H1 (cell line): Measurements from ENCODE around the gene NEGR1. TPM values are rescaled to one million over a fixed set of nuclear protein-coding genes. Genes with fewer than 3 reads are reported as not detected.

Source experiments
- CTCF ChIA-PET: fragments of 300-600 bp; sonication (Branson Sonifier 250); formaldehyde crosslinking; loops from one replicate; lab custom pipeline; 2021; ENCODE audit not compliant: partially characterized antibody; lab: Charles Lee
- POLR2A ChIA-PET: fragments of 300-600 bp; sonication (Branson Sonifier 250); formaldehyde crosslinking; loops from one replicate; lab custom pipeline; 2021; ENCODE audit warnings: inconsistent platforms; ENCODE audit not compliant: partially characterized antibody; lab: Charles Lee
- DNase-seq, 2 experiments: peaks; one replicate each; pipeline versions ENCODE4 v3.0.0 to v3.0.0-alpha.2; 2010 to 2022; ENCODE audit warnings: low spot score in 2 of 2, low read depth in 1 of 2, mixed read lengths in 1 of 2
- FAIRE-seq: peaks from 2 replicates; lab custom pipeline; 2011; peaks lifted over from hg19 to GRCh38; lab: Jason Lieb, UNC
- H2AFZ ChIP-seq: 2 replicates; pipeline ENCODE4 v1.8.1; 2012; ENCODE audit warnings: low read length, inconsistent platforms
- H2AK5ac ChIP-seq: 2 replicates; pipeline ENCODE4 v1.6.1; 2013; ENCODE audit warnings: low read depth, low read length
- H2BK120ac ChIP-seq: replicated peaks from 2 replicates; pipeline ENCODE3; 2013; ENCODE audit warnings: low read depth, low read length, inconsistent platforms
- H2BK12ac ChIP-seq: 2 replicates; pipeline ENCODE4 v1.6.1; 2013; ENCODE audit warnings: low read depth, low read length
- H2BK15ac ChIP-seq: 2 replicates; pipeline ENCODE4 v1.6.1; 2013; ENCODE audit warnings: low read length
- H2BK20ac ChIP-seq: 2 replicates; pipeline ENCODE4 v1.6.1; 2013; ENCODE audit warnings: low read length
- H2BK5ac ChIP-seq: 2 replicates; pipeline ENCODE4 v1.6.1; 2013; ENCODE audit warnings: low read depth, low read length
- H3K14ac ChIP-seq: 2 replicates; pipeline ENCODE4 v1.6.1; 2013; ENCODE audit warnings: inconsistent platforms; ENCODE audit not compliant: insufficient read length
- H3K18ac ChIP-seq: 2 replicates; pipeline ENCODE4 v1.6.1; 2013; ENCODE audit warnings: low read length; ENCODE audit errors: extremely low read depth
- H3K23ac ChIP-seq: 2 replicates; pipeline ENCODE4 v1.6.1; 2013; ENCODE audit warnings: inconsistent platforms; ENCODE audit not compliant: insufficient read length
- H3K23me2 ChIP-seq: 2 replicates; pipeline ENCODE4 v1.6.1; 2013; ENCODE audit warnings: low read depth, low read length
- H3K27ac ChIP-seq: 2 replicates; pipeline ENCODE4 v1.6.1; 2011; ENCODE audit warnings: low read depth, low read length, inconsistent platforms
- H3K27me3 ChIP-seq, 4 experiments: replicated peaks in 1 of 4; 1 replicate in 1 of 4; 2 replicates in 3 of 4; pipeline versions ENCODE4 v1.6.1 to v1.8.1; 2011 to 2013; ENCODE audit warnings: low read length in 3 of 4, mild to moderate bottlenecking in 3 of 4, inconsistent platforms in 2 of 4, mixed read lengths in 2 of 4, moderate library complexity in 1 of 4; ENCODE audit not compliant: control insufficient read depth in 3 of 4, insufficient read depth in 3 of 4; ENCODE audit errors: extremely low read depth in 1 of 4
- H3K36me3 ChIP-seq, 4 experiments: 2 replicates each; pipeline versions ENCODE4 v1.6.1 to v1.8.1; 2011 to 2013; ENCODE audit warnings: mild to moderate bottlenecking in 4 of 4, low read length in 3 of 4, moderate library complexity in 2 of 4, control low read depth in 1 of 4, inconsistent platforms in 1 of 4; ENCODE audit not compliant: insufficient read depth in 4 of 4, control insufficient read depth in 2 of 4
- H3K4ac ChIP-seq: replicated peaks from 2 replicates; pipeline ENCODE3; 2013; ENCODE audit warnings: low read length, low read depth, mixed read lengths, inconsistent platforms; ENCODE audit not compliant: insufficient read length
- H3K4me1 ChIP-seq, 4 experiments: replicated peaks in 1 of 4; 1 replicate in 1 of 4; 2 replicates in 3 of 4; pipeline versions ENCODE4 v1.6.1 to v1.8.1; 2011 to 2013; ENCODE audit warnings: low read length in 3 of 4, inconsistent platforms in 2 of 4, mixed read lengths in 1 of 4; ENCODE audit not compliant: insufficient read depth in 4 of 4, control insufficient read depth in 3 of 4
- H3K4me2 ChIP-seq, 2 experiments: 2 replicates each; pipeline versions ENCODE4 v1.6.1 to v1.8.1; 2011 to 2013; ENCODE audit warnings: low read depth in 2 of 2, low read length in 2 of 2, control low read depth in 1 of 2, inconsistent platforms in 1 of 2, mild to moderate bottlenecking in 1 of 2; ENCODE audit not compliant: insufficient read depth in 1 of 2
- H3K4me3 ChIP-seq, 4 experiments: fragments of 200-600, 300-600 bp in 1 of 4; sonication (generic), shearing (Covaris generic), sonication (Bioruptor Twin) in 1 of 4; 2 replicates each; pipeline versions ENCODE4 v1.5.1 to v1.8.1; 2011 to 2016; ENCODE audit warnings: low read length in 4 of 4, low read depth in 3 of 4, control low read depth in 2 of 4, inconsistent platforms in 2 of 4, mild to moderate bottlenecking in 2 of 4, mixed read lengths in 1 of 4, moderate library complexity in 1 of 4; ENCODE audit not compliant: insufficient read depth in 2 of 4; ENCODE audit errors: extremely low read depth in 1 of 4
- H3K56ac ChIP-seq: replicated peaks from 2 replicates; pipeline ENCODE3; 2013; ENCODE audit warnings: low read depth, mild to moderate bottlenecking, mixed read lengths, low read length, inconsistent platforms; ENCODE audit not compliant: insufficient read length
- H3K79me1 ChIP-seq: 2 replicates; pipeline ENCODE4 v1.6.1; 2013; ENCODE audit warnings: low read depth, low read length, control low read depth
- H3K79me2 ChIP-seq, 2 experiments: 2 replicates each; pipeline versions ENCODE4 v1.6.1 to v1.8.1; 2012 to 2013; ENCODE audit warnings: low read length in 2 of 2, mild to moderate bottlenecking in 2 of 2, inconsistent platforms in 1 of 2; ENCODE audit not compliant: insufficient read depth in 2 of 2, control insufficient read depth in 1 of 2
- H3K9ac ChIP-seq, 4 experiments: replicated peaks in 1 of 4; 1 replicate in 1 of 4; 2 replicates in 3 of 4; pipeline versions ENCODE4 v1.6.1 to v1.8.1; 2011 to 2013; ENCODE audit warnings: low read depth in 3 of 4, low read length in 3 of 4, control low read depth in 2 of 4, mild to moderate bottlenecking in 2 of 4, moderate library complexity in 2 of 4, inconsistent platforms in 1 of 4; ENCODE audit errors: extremely low read depth in 1 of 4
- H3K9me3 ChIP-seq, 2 experiments: 2 replicates each; pipeline versions ENCODE4 v1.6.1 to v1.8.1; 2012 to 2013; ENCODE audit warnings: mild to moderate bottlenecking in 2 of 2, moderate library complexity in 2 of 2, control low read depth in 1 of 2, inconsistent platforms in 1 of 2, low read depth in 1 of 2, low read length in 1 of 2, mixed read lengths in 1 of 2; ENCODE audit not compliant: insufficient read depth in 2 of 2
- H4K20me1 ChIP-seq, 2 experiments: replicated peaks in 1 of 2; 2 replicates each; pipeline versions ENCODE3 to v1.8.1; 2011 to 2013; ENCODE audit warnings: inconsistent platforms in 2 of 2, low read length in 2 of 2, mild to moderate bottlenecking in 1 of 2; ENCODE audit not compliant: insufficient read depth in 2 of 2, control insufficient read depth in 1 of 2
- H4K5ac ChIP-seq: 2 replicates; pipeline ENCODE4 v1.6.1; 2013; ENCODE audit warnings: low read length, low read depth, mixed read lengths, inconsistent platforms; ENCODE audit not compliant: insufficient read length
- H4K8ac ChIP-seq: 2 replicates; pipeline ENCODE4 v1.8.0; 2013; ENCODE audit warnings: mild to moderate bottlenecking, moderate library complexity, low read length, inconsistent platforms; ENCODE audit not compliant: insufficient read depth; ENCODE audit errors: extremely low read depth
- H4K91ac ChIP-seq: replicated peaks from 2 replicates; pipeline ENCODE3; 2013; ENCODE audit warnings: low read length, mixed read lengths, inconsistent platforms; ENCODE audit not compliant: insufficient read length
- CHD2 ChIP-seq: IDR thresholded peaks from 2 replicates; pipeline ENCODE4 v1.6.1; 2012; ENCODE audit warnings: low read length, improper control_type of control experiment
- SIN3A ChIP-seq, 2 experiments: IDR thresholded peaks in 1 of 2; conservative IDR thresholded peaks in 1 of 2; 2 replicates each; pipeline ENCODE4 v1.6.1; 2011 to 2012; ENCODE audit warnings: low read length in 2 of 2, improper control_type of control experiment in 1 of 2, low read depth in 1 of 2, mild to moderate bottlenecking in 1 of 2
- WGBS, 2 experiments: shearing (Covaris generic) in 1 of 2; methylation state at CpG; one replicate each; pipeline versions ENCODE4 v1.1.6 to v1.1.7; 2013 to 2015; ENCODE audit warnings: low lambda C conversion rate in 2 of 2, mixed read lengths in 2 of 2, inconsistent platforms in 1 of 2, low coverage in 1 of 2, missing lambda C conversion rate in 1 of 2; ENCODE audit not compliant: insufficient replicate concordance in 2 of 2, insufficient coverage in 1 of 2, insufficient read length in 1 of 2; ENCODE audit errors: extremely low coverage in 1 of 2, missing lambda C conversion rate in 1 of 2; 5-methylcytosine and 5-hydroxymethylcytosine counted together
- polyA plus RNA-seq, 7 experiments: library from polyadenylated mRNA; depleted of rRNA in 3 of 7; stranded (reverse) in 5 of 7; unstranded in 2 of 7; fragments of >200 nt in 5 of 7; fragments of 200-250 nt in 2 of 7; gene quantifications; 1 replicate in 5 of 7; 2 replicates in 1 of 7; 4 replicates in 1 of 7; pipeline versions ENCODE4 v1.2.1 to v1.2.3, GENCODE V29; 2011 to 2013; ENCODE audit warnings: missing spikeins in 2 of 7, mixed read lengths in 2 of 7
- total RNA-seq: library from RNA; stranded (reverse); fragmentation: NEBNext Ultra II Directional; extraction: Animal tissue kit (Norgen Biotek cat#: 25700); gene quantifications from 2 replicates; pipeline ENCODE4 v1.2.1, GENCODE V29; 2021

Gene NEGR1
- total and polyA plus RNA-seq, 2 of the 8 experiments (the other 6 are each of a cell fraction or from before 2014, with no cell fraction given) = 0.71 to 1.3 TPM

DNA sequence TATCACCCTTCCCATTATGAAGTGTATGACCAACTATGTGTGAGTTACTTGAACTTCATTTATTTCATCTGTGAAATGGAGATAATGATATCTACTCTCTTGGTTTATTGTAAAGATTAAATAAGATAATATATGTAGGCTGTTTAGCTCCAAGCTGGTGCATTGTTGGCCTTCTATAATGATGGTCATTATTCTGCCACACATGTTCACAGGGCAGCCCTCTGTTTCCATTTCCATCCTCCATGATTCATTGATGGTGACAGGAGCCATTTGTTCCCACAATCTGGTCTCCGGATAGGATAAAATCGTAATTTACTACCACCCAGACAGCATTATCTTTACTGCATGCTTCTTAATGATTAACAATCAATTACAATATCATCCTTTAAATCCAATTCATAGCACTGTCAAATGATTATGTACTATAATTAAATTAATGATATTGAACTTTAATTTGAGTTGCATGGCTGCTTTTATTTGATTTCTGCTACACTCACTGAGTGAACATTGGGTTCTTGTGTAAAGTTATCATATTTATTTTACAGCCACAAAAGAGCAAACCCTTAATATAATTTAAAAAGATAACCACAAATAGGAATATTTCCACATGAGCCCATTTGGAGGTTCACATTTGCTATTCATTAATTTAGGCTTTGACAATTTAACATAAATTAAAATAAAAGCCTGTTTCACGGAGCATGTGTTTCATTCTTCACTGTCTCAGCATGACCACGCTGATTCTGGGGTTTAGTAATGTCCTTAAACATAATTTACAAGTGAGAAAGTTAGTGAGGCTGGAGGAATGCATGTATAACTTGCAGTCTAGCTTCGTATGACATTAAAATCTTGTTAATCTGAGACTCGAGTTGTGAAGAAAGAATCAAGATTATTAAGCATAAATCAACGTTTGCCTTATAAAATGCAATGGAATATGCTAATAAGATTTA lies 605.1 kb downstream of the NEGR1 start:
- no peak overlapping the region for H2AFZ ChIP-seq

More for the DNA sequence above, 605.1 kb downstream of the NEGR1 start:
- DNase-seq = no peak
- ChIA-PET CTCF (interaction anchor here (0.7 to 0.8 kb wide), 2 partner anchors 9 to 26 kb away, joined by 3 read pairs; no protein-coding TSS in a partner anchor), POLR2A (no interaction called here)
- Histone ChIP-seq H4K8ac (no peak overlapping the region), H3K36me3 (no peaks in the 10 kb centered on the region), H2BK5ac (no peak overlapping the region), H3K9ac (no peak overlapping the region), H3K4ac (no peak overlapping the region), H3K4me2 (no peak overlapping the region), H3K4me1 (no peaks in the 10 kb centered on the region), H3K56ac (no peak overlapping the region), H3K27me3 (no peaks in the 10 kb centered on the region), H4K5ac (no peak overlapping the region), H4K91ac (no peak overlapping the region), H3K23ac (no peak overlapping the region), H3K14ac (no peak overlapping the region), H3K18ac (no peak overlapping the region), H2BK15ac (no peak overlapping the region), H2BK120ac (no peak overlapping the region), H2BK12ac (no peak overlapping the region), H2BK20ac (no peak overlapping the region), H3K9me3 (no peaks in the 10 kb centered on the region), H3K4me3 (no peak overlapping the region), H3K79me1 (no peaks in the 10 kb centered on the region), H3K79me2 (no peaks in the 10 kb centered on the region), H3K23me2 (no peaks in the 10 kb centered on the region), H3K27ac (no peak overlapping the region), H4K20me1 (no peaks in the 10 kb centered on the region), H2AK5ac (no peak overlapping the region)
- TF ChIP-seq CHD2 = no peak
- TF ChIP-seq SIN3A (conservative IDR thresholded peaks at IDR 0.05 in 1 of 2, IDR thresholded peaks at IDR 0.05 in 1 of 2; ENCODE audit: low read depth in 1 of 2, low read length in 2 of 2) = no peak
- FAIRE-seq = no peak
- 92% methylated on average over 7 of the region's 7 CpGs; no CpG with 5 or more reads in 1 of the 2 experiments for WGBS, 2 experiments
